ENCODE data around the gene FSCB.

DNA sequence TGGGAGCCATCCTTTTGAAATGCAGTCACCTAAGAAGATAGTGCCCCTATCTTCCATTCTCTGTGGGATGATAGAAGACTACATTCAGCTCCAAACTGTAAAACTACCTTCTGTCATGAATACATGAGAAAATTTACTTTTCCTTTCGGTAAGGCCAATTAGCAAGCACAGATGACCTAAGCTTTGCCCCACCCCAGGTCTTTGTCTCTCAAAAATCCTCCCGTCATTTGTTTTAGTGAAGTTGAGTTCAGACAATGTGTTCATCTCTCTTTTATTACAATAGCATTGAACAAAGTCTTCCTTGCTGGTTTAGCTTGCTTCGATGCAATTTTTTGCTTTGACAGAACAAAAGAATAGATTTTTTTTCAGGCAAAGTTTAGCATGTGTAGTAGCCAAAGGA is 18.2 kb upstream of the FSCB start:
- TF ChIP-seq, protein P1, sequence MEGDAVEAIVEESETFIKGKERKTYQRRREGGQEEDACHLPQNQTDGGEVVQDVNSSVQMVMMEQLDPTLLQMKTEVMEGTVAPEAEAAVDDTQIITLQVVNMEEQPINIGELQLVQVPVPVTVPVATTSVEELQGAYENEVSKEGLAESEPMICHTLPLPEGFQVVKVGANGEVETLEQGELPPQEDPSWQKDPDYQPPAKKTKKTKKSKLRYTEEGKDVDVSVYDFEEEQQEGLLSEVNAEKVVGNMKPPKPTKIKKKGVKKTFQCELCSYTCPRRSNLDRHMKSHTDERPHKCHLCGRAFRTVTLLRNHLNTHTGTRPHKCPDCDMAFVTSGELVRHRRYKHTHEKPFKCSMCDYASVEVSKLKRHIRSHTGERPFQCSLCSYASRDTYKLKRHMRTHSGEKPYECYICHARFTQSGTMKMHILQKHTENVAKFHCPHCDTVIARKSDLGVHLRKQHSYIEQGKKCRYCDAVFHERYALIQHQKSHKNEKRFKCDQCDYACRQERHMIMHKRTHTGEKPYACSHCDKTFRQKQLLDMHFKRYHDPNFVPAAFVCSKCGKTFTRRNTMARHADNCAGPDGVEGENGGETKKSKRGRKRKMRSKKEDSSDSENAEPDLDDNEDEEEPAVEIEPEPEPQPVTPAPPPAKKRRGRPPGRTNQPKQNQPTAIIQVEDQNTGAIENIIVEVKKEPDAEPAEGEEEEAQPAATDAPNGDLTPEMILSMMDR (IDR thresholded peaks at IDR 0.05): no peak
- TF ChIP-seq POLR2A (IDR thresholded peaks at IDR 0.05) (no peak), POLR2AphosphoS5 (IDR thresholded peaks at IDR 0.05) (no peak)

Data from sigmoid colon (tissue), 4 donors.